Psoas muscle (tissue), 8 donors: Measurements from ENCODE around the gene EFCAB5. TPM values are rescaled to one million over a fixed set of nuclear protein-coding genes. Genes with fewer than 3 reads are reported as not detected.

ENCODE experiments used
- ATAC-seq, 4 donors: fragments of 200-7000 bp; cut with Tn5 transposase; one replicate each; pipeline ENCODE4 v1.9.1; 2020; ENCODE audit warnings: moderate library complexity in 3 of 4, mild to moderate bottlenecking in 2 of 4
- DNase-seq, 2 donors: peaks; one replicate each; pipeline ENCODE4 v3.0.0-alpha.2; 2020
- H3K27ac ChIP-seq: fragments of 200-600 bp; one replicate; pipeline ENCODE4 v1.8.0; 2022
- H3K27me3 ChIP-seq, 3 donors: fragments of 200-600 bp in 1 of 3; one replicate each; pipeline versions ENCODE4 v1.6.1 to v1.8.0; 2013 to 2022; ENCODE audit warnings: low read length in 2 of 3, mild to moderate bottlenecking in 2 of 3, moderate library complexity in 1 of 3; ENCODE audit not compliant: insufficient read depth in 3 of 3
- H3K36me3 ChIP-seq, 2 donors: fragments of 200-600 bp in 1 of 2; one replicate each; pipeline versions ENCODE4 v1.6.1 to v1.8.0; 2013 to 2022; ENCODE audit warnings: low read depth in 1 of 2, mild to moderate bottlenecking in 1 of 2, moderate library complexity in 1 of 2; ENCODE audit not compliant: insufficient read depth in 1 of 2
- H3K4me1 ChIP-seq: fragments of 200-600 bp; one replicate; pipeline ENCODE4 v1.8.0; 2022
- H3K4me3 ChIP-seq: fragments of 200-600 bp; one replicate; pipeline ENCODE4 v1.8.0; 2022; ENCODE audit warnings: mild to moderate bottlenecking
- H3K9me3 ChIP-seq: fragments of 200-600 bp; one replicate; pipeline ENCODE4 v1.8.0; 2022
- WGBS, 3 donors: extraction: QIAGEN DNeasy Blood & Tissue Kit; methylation state at CpG; one replicate each; pipeline versions ENCODE4 v1.1.6 to v1.1.7; 2013; 5-methylcytosine and 5-hydroxymethylcytosine counted together
- intact Hi-C, 2 donors: fragments of 100-400 bp; cut with DNase I; formaldehyde crosslinking; loops; one replicate each; pipeline versions ENCODE4 v1.11.0 to v1.14.2; 2022
- polyA plus RNA-seq, 3 donors: library from polyadenylated mRNA; stranded (reverse); fragments of 200-250 nt; gene quantifications; one replicate each; pipeline ENCODE4 v1.2.3, GENCODE V29; 2013
- total RNA-seq, 4 donors: library from RNA; stranded (reverse); fragmentation: NEBNext Ultra II Directional in 2 of 4; extraction: Animal tissue kit (Norgen Biotek cat#: 25700) in 2 of 4; gene quantifications; one replicate each; pipeline versions ENCODE4 v1.2.1 to v1.2.4, GENCODE V29; 2021 to 2023
- TF ChIP-seq, protein P1 (sequence below): fragments of 200-600 bp; IDR thresholded peaks from one replicate; pipeline ENCODE4 v1.8.0; 2022; ENCODE audit warnings: antibody characterized with exemption
- donor health status: healthy with polysubstance abuse.
- donor health status: DM: no; HTN: no; CAD: no; lungs with moderate emphysema.
- donor health status: Bipolar disorder and iron deficiency.
- donor health status: healthy.
- donor health status: DM: yes; HTN: yes; CAD: no.
- donor health status: DM: no; HTN: no; CAD: no.
- donor health status: DM: no; HTN: no; CAD: no.
- donor health status: DM: yes; HTN: yes; CAD: no.

EFCAB5 gene
- total and polyA plus RNA-seq, 7 donors, result 0.10 to 0.67 (median 0.17) TPM; not detected in 4

- DNase-seq (no peak), ATAC-seq (no peak)
- WGBS, 3 donors, result 92 to 100% (median 95%) methylated on average over 1 of the region's 1 CpG
- Histone ChIP-seq H3K9me3 (no peaks in the 10 kb centered on the region), H3K36me3 (no peaks in the 10 kb centered on the region), H3K27me3 (no peaks in the 10 kb centered on the region), H3K4me1 (no peaks in the 10 kb centered on the region), H3K27ac (no peak overlapping the region), H3K4me3 (no peak overlapping the region)
- TF ChIP-seq, protein P1, sequence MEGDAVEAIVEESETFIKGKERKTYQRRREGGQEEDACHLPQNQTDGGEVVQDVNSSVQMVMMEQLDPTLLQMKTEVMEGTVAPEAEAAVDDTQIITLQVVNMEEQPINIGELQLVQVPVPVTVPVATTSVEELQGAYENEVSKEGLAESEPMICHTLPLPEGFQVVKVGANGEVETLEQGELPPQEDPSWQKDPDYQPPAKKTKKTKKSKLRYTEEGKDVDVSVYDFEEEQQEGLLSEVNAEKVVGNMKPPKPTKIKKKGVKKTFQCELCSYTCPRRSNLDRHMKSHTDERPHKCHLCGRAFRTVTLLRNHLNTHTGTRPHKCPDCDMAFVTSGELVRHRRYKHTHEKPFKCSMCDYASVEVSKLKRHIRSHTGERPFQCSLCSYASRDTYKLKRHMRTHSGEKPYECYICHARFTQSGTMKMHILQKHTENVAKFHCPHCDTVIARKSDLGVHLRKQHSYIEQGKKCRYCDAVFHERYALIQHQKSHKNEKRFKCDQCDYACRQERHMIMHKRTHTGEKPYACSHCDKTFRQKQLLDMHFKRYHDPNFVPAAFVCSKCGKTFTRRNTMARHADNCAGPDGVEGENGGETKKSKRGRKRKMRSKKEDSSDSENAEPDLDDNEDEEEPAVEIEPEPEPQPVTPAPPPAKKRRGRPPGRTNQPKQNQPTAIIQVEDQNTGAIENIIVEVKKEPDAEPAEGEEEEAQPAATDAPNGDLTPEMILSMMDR, result no peak
- intact Hi-C loops, result no loop called here
Measured at GRCh38 chr17:30148376-30148775, 206.9 kb downstream of the EFCAB5 start.

GRCh38 chr17:30151471-30151870 is 210.0 kb downstream of the EFCAB5 start:
- no peak for ATAC-seq
- Histone ChIP-seq H3K27me3 (no peaks in the 10 kb centered on the region), H3K9me3 (no peaks in the 10 kb centered on the region), H3K36me3 (peaks cover 0 to under 1% of the 10 kb centered on the region in 2 donors), H3K4me3 (no peak overlapping the region), H3K4me1 (no peaks in the 10 kb centered on the region), H3K27ac (no peak overlapping the region)
- no peak for DNase-seq
- TF ChIP-seq, protein P1, result no peak
- 98 to 99% (median 98%) methylated on average over 4 of the region's 4 CpGs for WGBS, 3 donors
- intact Hi-C loops, result no loop called here

GRCh38 chr17:30153463-30153862 is 212.0 kb downstream of the EFCAB5 start:
- ATAC-seq (no peak), DNase-seq (no peak)
- H3K4me1 ChIP-seq, result no peaks in the 10 kb centered on the region
- peaks cover 3 to 8% of the 10 kb centered on the region in 2 donors for H3K36me3 ChIP-seq
- no peaks in the 10 kb centered on the region for H3K27me3 ChIP-seq
- intact Hi-C loops, result no loop called here
- H3K9me3 ChIP-seq, result peaks cover 2% of the 10 kb centered on the region
- TF ChIP-seq, protein P1, result no peak
- no peak overlapping the region for H3K4me3 ChIP-seq
- H3K27ac ChIP-seq, result no peak overlapping the region

DNA sequence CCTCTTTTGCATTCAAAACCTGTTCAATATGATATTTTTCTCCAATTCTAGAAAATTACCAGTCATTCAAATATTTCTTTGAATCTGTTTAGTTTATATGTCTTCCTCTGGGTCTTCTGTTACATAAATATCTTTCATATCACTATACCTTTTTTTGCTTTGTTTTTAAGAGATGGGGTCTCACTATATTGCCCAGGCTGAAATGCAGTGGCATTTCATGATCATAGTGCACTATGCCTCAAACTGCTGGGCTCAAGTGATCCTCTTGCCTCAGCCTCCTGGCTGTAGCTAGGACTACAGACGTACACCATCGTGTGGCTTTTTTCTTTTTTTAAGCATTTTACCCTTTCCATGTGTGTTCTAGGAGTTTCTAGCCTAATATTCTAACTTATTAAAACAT is 214.0 kb downstream of the EFCAB5 start:
- ATAC-seq (no peak), DNase-seq (no peak)
- Histone ChIP-seq H3K4me3 (no peak overlapping the region), H3K27me3 (no peaks in the 10 kb centered on the region), H3K9me3 (peaks cover 13% of the 10 kb centered on the region), H3K27ac (no peak overlapping the region), H3K4me1 (no peaks in the 10 kb centered on the region), H3K36me3 (peaks cover 3 to 8% of the 10 kb centered on the region in 2 donors)
- 92 to 98% (median 98%) methylated on average over 2 of the region's 2 CpGs for WGBS, 3 donors
- intact Hi-C loops, result no loop called here
- TF ChIP-seq, protein P1, result no peak

Other genes with a start within 250 kb of the EFCAB5 start
- 100 to 1,000 TPM; 107 to 168 (median 140) TPM for gene SSH2, start 11.4 kb upstream of the EFCAB5 start, total RNA-seq
- 10 to 100 TPM; 28.0 to 67.4 (median 43.4) TPM for gene SSH2, start 11.4 kb upstream of the EFCAB5 start, polyA plus RNA-seq
- gene NSRP1, start 175.2 kb downstream of the EFCAB5 start, total RNA-seq, result 10 to 100 TPM; 13.6 to 25.9 (median 21.6) TPM
- gene NSRP1, start 175.2 kb downstream of the EFCAB5 start, polyA plus RNA-seq, result 10 to 100 TPM; 15.3 to 32.7 (median 19.3) TPM